ENCODE results near the gene URM1. TPM values are rescaled to one million over a fixed set of nuclear protein-coding genes. Genes with fewer than 3 reads are reported as not detected.

URM1 gene
- total RNA-seq = 69.9 and 73.2 TPM in 2 replicates
- long read RNA-seq, partial matches to known transcripts = 0 of 9 reads
- long read RNA-seq, other reads (novel, unspliced or antisense) = 9 of 9 reads

DNA sequence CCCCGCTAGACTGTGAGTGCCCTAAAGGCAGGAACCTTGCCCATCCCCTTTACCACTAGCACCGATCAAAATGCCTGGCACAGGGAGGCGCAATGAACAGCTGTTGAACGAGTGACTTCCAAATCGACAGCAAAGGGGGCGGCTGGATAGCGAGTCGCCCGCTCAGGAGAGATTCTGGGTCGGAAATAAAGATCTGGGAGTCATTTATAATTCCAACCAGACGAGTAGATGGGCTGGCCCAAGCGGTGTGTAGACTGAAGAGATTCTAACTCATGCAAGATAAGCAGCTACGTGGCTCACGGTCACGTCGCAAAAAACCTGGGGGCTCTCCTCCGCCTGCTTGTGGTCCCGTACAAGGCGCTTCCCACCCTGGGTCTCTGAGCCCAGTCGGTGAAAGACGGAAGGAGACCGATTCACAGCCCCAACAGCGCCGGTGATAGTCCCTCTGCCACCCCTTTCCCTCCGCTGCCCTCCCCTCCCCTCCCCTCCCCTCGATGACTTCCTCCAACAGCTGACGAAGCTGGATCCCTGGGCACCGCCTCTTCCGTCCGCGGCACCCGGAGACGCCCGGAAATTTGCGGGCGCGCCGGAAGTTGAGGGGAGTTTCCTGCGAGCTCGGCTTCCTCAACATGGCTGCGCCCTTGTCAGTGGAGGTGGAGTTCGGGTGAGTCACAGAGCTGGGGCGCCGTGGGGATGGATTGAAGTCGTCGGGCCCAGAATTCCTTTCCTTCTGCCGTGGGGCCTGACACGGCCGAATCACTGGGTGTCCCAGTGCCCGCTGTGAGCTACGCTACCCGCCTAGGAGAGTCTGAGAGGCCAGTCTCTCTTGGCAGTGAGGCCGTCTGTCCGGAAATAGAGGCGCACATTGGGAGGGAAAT lies at the start of gene URM1:
TSS of gene URM1 (plus strand) at position 623 of the 878 bp plus-strand sequence. CDS start at position 630, 7 bp downstream.
- Mint-ChIP-seq H3K4me3 (peak within 1 kb of the TSS; percentile 99), H3K9me3 (no peaks in the 10 kb centered on the region), H3K36me3 (ENCODE audit: low read depth) (no peaks in the 10 kb centered on the region), H3K4me1 (peaks cover 49% of the 10 kb centered on the region), H3K27me3 (ENCODE audit: low read depth) (no peaks in the 10 kb centered on the region), H3K27ac (ENCODE audit: unreplicated experiment) (peak within 1 kb of the TSS; percentile 97)
- DNase-seq (ENCODE audit: low read depth, low spot score) = peak; percentile 85
- TF ChIP-seq CTCF (conservative IDR thresholded peaks at IDR 0.05) = no peak

GRCh38 chr9:128321879-128322403 lies 49.2 kb upstream of the URM1 start:
- H3K4me3 Mint-ChIP-seq = peak overlapping the region; percentile 98
- H3K4me1 Mint-ChIP-seq = peaks cover 26% of the 10 kb centered on the region
- peaks cover 2% of the 10 kb centered on the region for H3K27me3 Mint-ChIP-seq (ENCODE audit: low read depth)
- TF ChIP-seq CTCF (conservative IDR thresholded peaks at IDR 0.05) = no peak
- H3K36me3 Mint-ChIP-seq (ENCODE audit: low read depth) = peaks cover 6% of the 10 kb centered on the region
- no peak for DNase-seq (ENCODE audit: low read depth, low spot score)
- H3K9me3 Mint-ChIP-seq = no peaks in the 10 kb centered on the region
- H3K27ac Mint-ChIP-seq (ENCODE audit: unreplicated experiment) = peak overlapping the region; percentile 46

- H3K9me3 Mint-ChIP-seq = no peaks in the 10 kb centered on the region
- peaks cover 3% of the 10 kb centered on the region for H3K36me3 Mint-ChIP-seq (ENCODE audit: low read depth)
- peak within 1 kb of the TSS; percentile 98 for H3K4me3 Mint-ChIP-seq
- peak within 1 kb of the TSS; percentile 99 for H3K27ac Mint-ChIP-seq (ENCODE audit: unreplicated experiment)
- peak; percentile 84 for DNase-seq (ENCODE audit: low read depth, low spot score)
- TF ChIP-seq CTCF (conservative IDR thresholded peaks at IDR 0.05) = no peak
- H3K27me3 Mint-ChIP-seq (ENCODE audit: low read depth) = peaks cover 2% of the 10 kb centered on the region
- H3K4me1 Mint-ChIP-seq = peaks cover 26% of the 10 kb centered on the region
These were observed 48.6 kb upstream of the URM1 start, which contains the start of the genes COQ4 and TRUB2 for GRCh38 chr9:128322404-128323211. Gene COQ4 (plus strand): TSS chr9:128322839. CDS start chr9:128322859, 20 bp downstream. Gene TRUB2 (minus strand): TSS chr9:128322447. CDS start chr9:128322408, 39 bp downstream.

DNA sequence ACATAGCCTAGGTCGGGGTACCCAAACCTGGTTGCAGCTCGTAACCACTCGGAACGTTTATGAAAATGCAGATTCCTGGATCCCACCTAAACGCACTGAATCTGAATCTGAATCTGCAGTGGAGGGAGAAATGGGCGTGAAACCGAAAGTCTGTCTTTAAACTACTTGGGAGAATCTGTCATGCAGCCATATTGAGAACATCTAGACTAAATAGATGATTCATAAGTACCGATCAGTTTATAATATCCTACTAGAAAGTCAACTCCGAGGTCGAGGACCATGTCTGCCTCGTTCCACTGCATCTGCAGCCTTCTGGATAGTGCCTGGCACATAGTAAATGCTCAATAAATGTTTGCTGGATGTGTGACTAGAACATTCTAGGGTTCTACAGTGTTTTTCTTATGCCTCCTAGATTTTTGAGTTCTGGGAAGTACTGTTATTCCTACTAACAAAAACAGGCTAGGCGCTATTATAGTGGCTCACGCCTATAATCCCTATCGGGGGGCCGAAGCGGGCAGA lies 47.9 kb upstream of the URM1 start:
- Mint-ChIP-seq H3K4me1 (peaks cover 26% of the 10 kb centered on the region), H3K27me3 (ENCODE audit: low read depth) (peaks cover 2% of the 10 kb centered on the region), H3K9me3 (no peaks in the 10 kb centered on the region), H3K27ac (ENCODE audit: unreplicated experiment) (peak overlapping the region; percentile 62), H3K36me3 (ENCODE audit: low read depth) (peaks cover 2% of the 10 kb centered on the region), H3K4me3 (peak overlapping the region; percentile 98)
- DNase-seq (ENCODE audit: low read depth, low spot score) = no peak
- no peak for TF ChIP-seq CTCF (conservative IDR thresholded peaks at IDR 0.05)

- Mint-ChIP-seq H3K27me3 (ENCODE audit: low read depth) (peaks cover 2% of the 10 kb centered on the region), H3K4me1 (peaks cover 26% of the 10 kb centered on the region), H3K36me3 (ENCODE audit: low read depth) (peaks cover 2% of the 10 kb centered on the region), H3K4me3 (peak overlapping the region; percentile 98), H3K27ac (ENCODE audit: unreplicated experiment) (no peak overlapping the region), H3K9me3 (no peaks in the 10 kb centered on the region)
- TF ChIP-seq CTCF (conservative IDR thresholded peaks at IDR 0.05) = no peak
- DNase-seq (ENCODE audit: low read depth, low spot score) = no peak
These were observed 47.4 kb upstream of the URM1 start for GRCh38 chr9:128323791-128324190.

Measured in neural crest cell (in vitro differentiated cells).